HepG2 (cell line): ENCODE measurements around the gene TUBGCP6. TPM values are rescaled to one million over a fixed set of nuclear protein-coding genes. Genes with fewer than 3 reads are reported as not detected.

ENCODE experiments used
- BRD4 ChIP-seq: sonication (generic); formaldehyde crosslinking; IDR thresholded peaks from 2 replicates; pipeline ENCODE4 v1.4.0; 2020; ENCODE audit warnings: missing genetic modification reagents
- CHCHD3 ChIP-seq: sonication (generic); formaldehyde crosslinking; IDR thresholded peaks from 2 replicates; pipeline ENCODE4 v1.8.0; 2022; ENCODE audit warnings: mild to moderate bottlenecking, missing genetic modification reagents, moderate library complexity
- EED ChIP-seq: sonication (generic); formaldehyde crosslinking; IDR thresholded peaks from 2 replicates; pipeline ENCODE4 v1.5.0; 2020; ENCODE audit warnings: mild to moderate bottlenecking, missing genetic modification reagents
- FOXA3 ChIP-seq: IDR thresholded peaks from 2 replicates; pipeline ENCODE4 v1.6.1; 2016; ENCODE audit warnings: missing genetic modification reagents, missing compliant biosample characterization
- FOXJ3 ChIP-seq: sonication (generic); formaldehyde crosslinking; IDR thresholded peaks from 2 replicates; pipeline ENCODE4 v1.4.0; 2020; ENCODE audit warnings: missing genetic modification reagents, mild to moderate bottlenecking, borderline replicate concordance
- FOXO1 ChIP-seq: sonication (generic); formaldehyde crosslinking; IDR thresholded peaks from 2 replicates; pipeline ENCODE4 v1.4.0; 2020; ENCODE audit warnings: missing genetic modification reagents
- PAWR ChIP-seq: sonication (generic); formaldehyde crosslinking; IDR thresholded peaks from 2 replicates; pipeline ENCODE4 v1.4.0; 2020; ENCODE audit warnings: missing genetic modification reagents, mild to moderate bottlenecking, borderline replicate concordance
- PAX8 ChIP-seq: sonication (generic); formaldehyde crosslinking; IDR thresholded peaks from 2 replicates; pipeline ENCODE4 v1.8.0; 2022; ENCODE audit warnings: mild to moderate bottlenecking, missing genetic modification reagents, borderline replicate concordance
- PHF8 ChIP-seq: sonication (generic); formaldehyde crosslinking; IDR thresholded peaks from 2 replicates; pipeline ENCODE4 v1.5.0; 2020; ENCODE audit warnings: missing genetic modification reagents
- REXO4 ChIP-seq: sonication (generic); formaldehyde crosslinking; IDR thresholded peaks from 2 replicates; pipeline ENCODE4 v1.8.0; 2022; ENCODE audit warnings: missing genetic modification reagents, mild to moderate bottlenecking, borderline replicate concordance
- ZC3H13 ChIP-seq: sonication (generic); formaldehyde crosslinking; IDR thresholded peaks from 2 replicates; pipeline ENCODE4 v1.8.1; 2023; ENCODE audit warnings: mild to moderate bottlenecking, missing genetic modification reagents, moderate library complexity
- ZNF253 ChIP-seq: sonication (generic); formaldehyde crosslinking; IDR thresholded peaks from 2 replicates; pipeline ENCODE4 v1.8.0; 2022; ENCODE audit warnings: mild to moderate bottlenecking, missing genetic modification reagents, borderline replicate concordance
- ZNF326 ChIP-seq: sonication (generic); formaldehyde crosslinking; IDR thresholded peaks from 2 replicates; pipeline ENCODE4 v1.4.0; 2020; ENCODE audit warnings: missing genetic modification reagents, borderline replicate concordance
- ZNF432 ChIP-seq: sonication (generic); formaldehyde crosslinking; IDR thresholded peaks from 2 replicates; pipeline ENCODE4 v1.5.0; 2020; ENCODE audit warnings: missing genetic modification reagents, mild to moderate bottlenecking, borderline replicate concordance
- ZNF552 ChIP-seq: sonication (generic); formaldehyde crosslinking; IDR thresholded peaks from 2 replicates; pipeline ENCODE4 v1.9.0; 2022; ENCODE audit warnings: missing genetic modification reagents, mild to moderate bottlenecking, borderline replicate concordance
- polyA plus RNA-seq, 8 experiments: library from polyadenylated mRNA; depleted of rRNA in 3 of 8; stranded (reverse) in 7 of 8; unstranded in 1 of 8; fragments of >200 nt; fragmentation: Illumina TruSeq in 4 of 8; extraction: Trizol in 4 of 8; gene quantifications; 2 replicates each; pipeline versions ENCODE4 v1.2.1 to v1.2.3, GENCODE V29; 2011 to 2016; ENCODE audit warnings: low read depth in 4 of 8, missing spikeins in 1 of 8, mixed read lengths in 1 of 8; ENCODE audit not compliant: insufficient read depth in 1 of 8
- total RNA-seq, 5 experiments: library from RNA; depleted of rRNA; stranded (reverse); fragments of >200 nt; fragmentation: Illumina TruSeq; extraction: Trizol; gene quantifications; 2 replicates each; pipeline ENCODE4 v1.2.3, GENCODE V29; 2016; ENCODE audit warnings: low read depth in 1 of 5
- TF ChIP-seq, protein P1 (sequence below): sonication (generic); formaldehyde crosslinking; IDR thresholded peaks from 2 replicates; pipeline ENCODE4 v1.4.0; 2020; ENCODE audit warnings: missing genetic modification reagents, borderline replicate concordance
- TF ChIP-seq, protein P2 (sequence below): sonication (generic); formaldehyde crosslinking; IDR thresholded peaks from 2 replicates; pipeline ENCODE4 v1.8.0; 2022; ENCODE audit warnings: mild to moderate bottlenecking, missing genetic modification reagents, moderate library complexity
- TF ChIP-seq, protein P3 (sequence below): sonication (generic); formaldehyde crosslinking; IDR thresholded peaks from 2 replicates; pipeline ENCODE4 v1.5.1; 2020; ENCODE audit warnings: missing genetic modification reagents, mild to moderate bottlenecking, borderline replicate concordance
- TF ChIP-seq, protein P4 (sequence below): sonication (generic); formaldehyde crosslinking; IDR thresholded peaks from 2 replicates; pipeline ENCODE4 v1.5.1; 2020; ENCODE audit warnings: missing genetic modification reagents, mild to moderate bottlenecking, borderline replicate concordance
- TF ChIP-seq, protein P5 (sequence below): sonication (generic); formaldehyde crosslinking; IDR thresholded peaks from 2 replicates; pipeline ENCODE4 v1.5.1; 2020; ENCODE audit warnings: mild to moderate bottlenecking, missing genetic modification reagents

Gene TUBGCP6
- total and polyA plus RNA-seq, 2 of the 13 experiments (the other 11 are each of a cell fraction or from before 2014, with no cell fraction given): 14.6 to 15.7 TPM

DNA sequence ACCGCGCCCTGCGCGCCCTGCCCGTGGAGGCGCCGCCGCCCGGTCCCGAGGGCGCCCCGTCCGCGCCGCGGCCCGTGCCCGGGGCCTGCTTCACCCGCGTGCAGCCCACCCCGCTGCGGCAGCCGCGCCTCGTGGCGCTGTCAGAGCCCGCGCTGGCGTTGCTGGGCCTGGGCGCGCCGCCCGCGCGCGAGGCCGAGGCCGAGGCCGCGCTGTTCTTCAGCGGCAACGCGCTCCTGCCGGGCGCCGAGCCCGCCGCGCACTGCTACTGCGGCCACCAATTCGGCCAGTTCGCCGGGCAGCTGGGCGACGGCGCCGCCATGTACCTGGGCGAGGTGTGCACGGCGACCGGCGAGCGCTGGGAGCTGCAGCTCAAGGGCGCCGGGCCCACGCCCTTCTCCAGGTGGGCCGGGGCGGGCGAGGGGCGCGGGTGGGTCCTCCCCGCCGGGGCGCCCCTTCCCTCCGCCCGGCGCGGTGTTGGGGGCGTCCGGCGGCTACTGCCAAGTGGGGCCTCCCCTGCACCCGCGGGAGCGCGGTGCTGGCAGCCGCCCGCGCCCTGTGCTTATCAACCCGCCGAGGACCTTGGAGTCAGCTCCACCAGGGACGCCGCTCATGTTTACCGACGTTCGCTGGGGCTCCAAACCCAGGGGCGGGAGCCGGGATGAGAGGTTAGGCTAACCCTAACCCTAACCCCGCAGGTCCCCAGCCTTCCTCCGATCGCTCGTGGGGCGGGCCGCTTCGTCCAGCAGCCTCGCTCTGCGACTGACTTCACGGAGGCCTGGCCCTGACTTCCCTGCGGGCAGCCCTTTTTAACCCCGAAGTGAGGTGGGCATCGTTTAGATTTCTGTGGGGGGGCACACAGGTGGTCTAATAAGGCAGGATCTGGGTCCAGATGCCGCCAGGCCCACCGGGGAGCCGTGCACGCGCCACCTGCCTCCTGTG lies 43.4 kb downstream of the TUBGCP6 start (continued):
- TF ChIP-seq ZNF253 (CRISPR knock-in tag) (no peak; the same call in none of the 2 replicates), BRD4 (CRISPR knock-in tag) (no peak), PAWR (CRISPR knock-in tag) (no peak), FOXO1 (no peak), EED (CRISPR knock-in tag) (no peak), REXO4 (CRISPR knock-in tag) (no peak), ZNF552 (no peak), FOXA3 (peak; percentile 7; the same call in 1 of the 2 replicates), CHCHD3 (CRISPR knock-in tag) (no peak), ZNF326 (no peak), ZC3H13 (CRISPR knock-in tag) (no peak), PAX8 (CRISPR knock-in tag) (no peak), PHF8 (CRISPR knock-in tag) (peak; percentile 40; the same call in 1 of the 2 replicates), FOXJ3 (CRISPR knock-in tag) (no peak), ZNF432 (CRISPR knock-in tag) (no peak)
- TF ChIP-seq, protein P1, sequence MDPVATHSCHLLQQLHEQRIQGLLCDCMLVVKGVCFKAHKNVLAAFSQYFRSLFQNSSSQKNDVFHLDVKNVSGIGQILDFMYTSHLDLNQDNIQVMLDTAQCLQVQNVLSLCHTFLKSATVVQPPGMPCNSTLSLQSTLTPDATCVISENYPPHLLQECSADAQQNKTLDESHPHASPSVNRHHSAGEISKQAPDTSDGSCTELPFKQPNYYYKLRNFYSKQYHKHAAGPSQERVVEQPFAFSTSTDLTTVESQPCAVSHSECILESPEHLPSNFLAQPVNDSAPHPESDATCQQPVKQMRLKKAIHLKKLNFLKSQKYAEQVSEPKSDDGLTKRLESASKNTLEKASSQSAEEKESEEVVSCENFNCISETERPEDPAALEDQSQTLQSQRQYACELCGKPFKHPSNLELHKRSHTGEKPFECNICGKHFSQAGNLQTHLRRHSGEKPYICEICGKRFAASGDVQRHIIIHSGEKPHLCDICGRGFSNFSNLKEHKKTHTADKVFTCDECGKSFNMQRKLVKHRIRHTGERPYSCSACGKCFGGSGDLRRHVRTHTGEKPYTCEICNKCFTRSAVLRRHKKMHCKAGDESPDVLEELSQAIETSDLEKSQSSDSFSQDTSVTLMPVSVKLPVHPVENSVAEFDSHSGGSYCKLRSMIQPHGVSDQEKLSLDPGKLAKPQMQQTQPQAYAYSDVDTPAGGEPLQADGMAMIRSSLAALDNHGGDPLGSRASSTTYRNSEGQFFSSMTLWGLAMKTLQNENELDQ: no peak
- TF ChIP-seq, protein P2, sequence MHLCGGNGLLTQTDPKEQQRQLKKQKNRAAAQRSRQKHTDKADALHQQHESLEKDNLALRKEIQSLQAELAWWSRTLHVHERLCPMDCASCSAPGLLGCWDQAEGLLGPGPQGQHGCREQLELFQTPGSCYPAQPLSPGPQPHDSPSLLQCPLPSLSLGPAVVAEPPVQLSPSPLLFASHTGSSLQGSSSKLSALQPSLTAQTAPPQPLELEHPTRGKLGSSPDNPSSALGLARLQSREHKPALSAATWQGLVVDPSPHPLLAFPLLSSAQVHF (CRISPR knock-in tag): no peak
- TF ChIP-seq, protein P3, sequence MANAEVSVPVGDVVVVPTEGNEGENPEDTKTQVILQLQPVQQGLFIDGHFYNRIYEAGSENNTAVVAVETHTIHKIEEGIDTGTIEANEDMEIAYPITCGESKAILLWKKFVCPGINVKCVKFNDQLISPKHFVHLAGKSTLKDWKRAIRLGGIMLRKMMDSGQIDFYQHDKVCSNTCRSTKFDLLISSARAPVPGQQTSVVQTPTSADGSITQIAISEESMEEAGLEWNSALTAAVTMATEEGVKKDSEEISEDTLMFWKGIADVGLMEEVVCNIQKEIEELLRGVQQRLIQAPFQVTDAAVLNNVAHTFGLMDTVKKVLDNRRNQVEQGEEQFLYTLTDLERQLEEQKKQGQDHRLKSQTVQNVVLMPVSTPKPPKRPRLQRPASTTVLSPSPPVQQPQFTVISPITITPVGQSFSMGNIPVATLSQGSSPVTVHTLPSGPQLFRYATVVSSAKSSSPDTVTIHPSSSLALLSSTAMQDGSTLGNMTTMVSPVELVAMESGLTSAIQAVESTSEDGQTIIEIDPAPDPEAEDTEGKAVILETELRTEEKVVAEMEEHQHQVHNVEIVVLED (CRISPR knock-in tag): no peak
- TF ChIP-seq, protein P4, sequence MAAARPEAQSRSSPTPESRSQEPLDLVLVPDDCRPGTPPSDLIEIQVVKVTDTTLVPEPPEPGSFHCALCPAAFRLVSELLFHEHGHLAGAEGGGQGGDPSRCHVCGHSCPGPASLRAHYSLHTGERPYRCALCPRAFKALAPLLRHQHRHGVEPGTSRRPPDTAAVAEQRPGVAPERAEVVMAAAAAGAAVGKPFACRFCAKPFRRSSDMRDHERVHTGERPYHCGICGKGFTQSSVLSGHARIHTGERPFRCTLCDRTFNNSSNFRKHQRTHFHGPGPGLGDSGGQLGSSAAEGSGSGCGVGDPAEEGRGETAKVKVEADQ (CRISPR knock-in tag): no peak; the same call in 1 of the 2 replicates
- TF ChIP-seq, protein P5, sequence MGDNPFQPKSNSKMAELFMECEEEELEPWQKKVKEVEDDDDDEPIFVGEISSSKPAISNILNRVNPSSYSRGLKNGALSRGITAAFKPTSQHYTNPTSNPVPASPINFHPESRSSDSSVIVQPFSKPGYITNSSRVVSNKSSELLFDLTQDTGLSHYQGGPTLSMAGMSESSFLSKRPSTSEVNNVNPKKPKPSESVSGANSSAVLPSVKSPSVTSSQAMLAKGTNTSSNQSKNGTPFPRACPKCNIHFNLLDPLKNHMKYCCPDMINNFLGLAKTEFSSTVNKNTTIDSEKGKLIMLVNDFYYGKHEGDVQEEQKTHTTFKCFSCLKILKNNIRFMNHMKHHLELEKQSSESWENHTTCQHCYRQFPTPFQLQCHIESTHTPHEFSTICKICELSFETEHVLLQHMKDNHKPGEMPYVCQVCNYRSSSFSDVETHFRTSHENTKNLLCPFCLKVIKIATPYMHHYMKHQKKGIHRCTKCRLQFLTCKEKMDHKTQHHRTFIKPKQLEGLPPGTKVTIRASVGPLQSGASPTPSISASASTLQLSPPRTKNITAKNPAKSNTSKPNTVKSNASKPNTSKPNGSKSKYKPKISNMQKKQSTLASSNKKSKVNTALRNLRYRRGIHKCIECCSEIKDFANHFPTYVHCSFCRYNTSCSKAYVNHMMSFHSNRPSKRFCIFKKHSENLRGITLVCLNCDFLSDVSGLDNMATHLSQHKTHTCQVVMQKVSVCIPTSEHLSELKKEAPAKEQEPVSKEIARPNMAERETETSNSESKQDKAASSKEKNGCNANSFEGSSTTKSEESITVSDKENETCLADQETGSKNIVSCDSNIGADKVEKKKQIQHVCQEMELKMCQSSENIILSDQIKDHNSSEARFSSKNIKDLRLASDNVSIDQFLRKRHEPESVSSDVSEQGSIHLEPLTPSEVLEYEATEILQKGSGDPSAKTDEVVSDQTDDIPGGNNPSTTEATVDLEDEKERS (CRISPR knock-in tag): no peak
